Activated naive CD8-positive, alpha-beta T cell treated with anti-CD3 and anti-CD28 coated beads, Interleukin-2, amount 50 U/mL, for 16 hours (primary cell): ENCODE data around the gene SLC8A3.

Source experiments
- DNase-seq: peaks from one replicate; pipeline ENCODE4 v3.0.0-alpha.2; 2020; ENCODE audit warnings: low read depth, low spot score

SLC8A3 gene

GRCh38 chr14:70069186-70069585 is 119.6 kb downstream of the SLC8A3 start:
- no peak for DNase-seq

- no peak for DNase-seq
These were observed 120.9 kb downstream of the SLC8A3 start for GRCh38 chr14:70067810-70068209.

- no peak for DNase-seq
These were observed 124.5 kb downstream of the SLC8A3 start for GRCh38 chr14:70064136-70064865.

GRCh38 chr14:70061108-70061507 is 127.6 kb downstream of the SLC8A3 start:
- no peak for DNase-seq

- DNase-seq, result no peak
These were observed 129.2 kb downstream of the SLC8A3 start for GRCh38 chr14:70059545-70059944.

- DNase-seq, result no peak
These were observed 131.1 kb downstream of the SLC8A3 start for GRCh38 chr14:70057519-70058136.

GRCh38 chr14:70052990-70053389 is 135.8 kb downstream of the SLC8A3 start:
- no peak for DNase-seq

GRCh38 chr14:70050136-70050535 is 138.6 kb downstream of the SLC8A3 start:
- DNase-seq, result no peak

- DNase-seq, result no peak
These were observed 139.1 kb downstream of the SLC8A3 start for GRCh38 chr14:70049605-70050004.

- DNase-seq, result no peak
These were observed 140.5 kb downstream of the SLC8A3 start for GRCh38 chr14:70048313-70048654.

GRCh38 chr14:70047598-70048312 is 141.0 kb downstream of the SLC8A3 start:
- no peak for DNase-seq

GRCh38 chr14:70045844-70046535 is 142.8 kb downstream of the SLC8A3 start:
- DNase-seq, result no peak

GRCh38 chr14:70045310-70045709 is 143.4 kb downstream of the SLC8A3 start:
- no peak for DNase-seq

- no peak for DNase-seq
These were observed 145.8 kb downstream of the SLC8A3 start for GRCh38 chr14:70043001-70043400.

- DNase-seq, result no peak
These were observed 152.1 kb downstream of the SLC8A3 start for GRCh38 chr14:70036665-70037064.

GRCh38 chr14:70034257-70034656 is 154.5 kb downstream of the SLC8A3 start:
- no peak for DNase-seq

GRCh38 chr14:70033561-70033960 is 155.2 kb downstream of the SLC8A3 start:
- no peak for DNase-seq

- DNase-seq, result no peak
These were observed 155.6 kb downstream of the SLC8A3 start for GRCh38 chr14:70033116-70033515.

GRCh38 chr14:70032447-70032846 is 156.3 kb downstream of the SLC8A3 start:
- no peak for DNase-seq

- no peak for DNase-seq
These were observed 156.7 kb downstream of the SLC8A3 start for GRCh38 chr14:70032016-70032415.

- DNase-seq, result no peak
These were observed 159.2 kb downstream of the SLC8A3 start for GRCh38 chr14:70029296-70030132.
